Measurements from ENCODE around the gene MSX2.

Gene MSX2

GRCh38 chr5:174718880-174719610, 5.3 kb upstream of the MSX2 start:
- DNase-seq (ENCODE audit: low read depth in 3 of 3, low spot score in 1 of 3) = no peak

DNA sequence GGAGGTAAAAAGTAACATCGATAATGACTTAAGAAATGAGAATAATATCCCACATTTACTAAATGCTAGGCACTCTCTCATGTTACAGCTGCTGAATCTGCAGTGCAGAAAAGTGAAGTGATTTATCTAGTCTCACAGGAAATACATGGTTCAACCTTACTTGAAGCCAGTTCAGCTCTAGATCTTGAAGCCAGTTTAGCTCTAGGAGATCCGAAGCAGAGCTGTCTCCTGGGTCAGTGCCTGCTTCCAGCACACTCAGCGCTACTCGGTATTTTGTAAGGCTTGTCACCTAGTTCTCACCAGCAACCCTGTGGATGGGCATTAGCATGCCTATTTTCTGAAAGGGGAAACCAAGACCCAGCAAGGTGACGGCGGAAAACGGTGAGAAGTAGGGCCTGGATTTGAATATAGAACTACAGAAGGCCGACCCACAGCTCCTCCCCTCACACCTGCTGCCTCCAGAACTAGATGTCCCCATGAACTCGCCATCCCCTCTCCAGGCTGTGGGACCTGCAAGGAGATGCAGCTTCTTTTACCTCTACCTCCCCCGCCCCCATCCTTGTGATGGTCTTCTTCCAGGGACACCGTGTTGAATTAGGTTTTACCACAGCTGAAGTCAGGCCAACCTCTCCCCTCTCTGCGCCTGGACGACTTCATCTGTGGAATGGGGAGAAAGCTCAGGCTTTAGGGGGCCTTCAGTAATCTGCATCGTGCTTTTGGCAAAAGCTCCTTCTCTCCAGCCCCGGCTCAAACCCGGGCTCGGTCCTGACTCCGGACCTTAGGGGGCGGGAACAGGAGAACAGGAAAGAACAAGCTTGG, 4.4 kb upstream of the MSX2 start:
- no peak for DNase-seq (ENCODE audit: low read depth in 3 of 3, low spot score in 1 of 3)

DNA sequence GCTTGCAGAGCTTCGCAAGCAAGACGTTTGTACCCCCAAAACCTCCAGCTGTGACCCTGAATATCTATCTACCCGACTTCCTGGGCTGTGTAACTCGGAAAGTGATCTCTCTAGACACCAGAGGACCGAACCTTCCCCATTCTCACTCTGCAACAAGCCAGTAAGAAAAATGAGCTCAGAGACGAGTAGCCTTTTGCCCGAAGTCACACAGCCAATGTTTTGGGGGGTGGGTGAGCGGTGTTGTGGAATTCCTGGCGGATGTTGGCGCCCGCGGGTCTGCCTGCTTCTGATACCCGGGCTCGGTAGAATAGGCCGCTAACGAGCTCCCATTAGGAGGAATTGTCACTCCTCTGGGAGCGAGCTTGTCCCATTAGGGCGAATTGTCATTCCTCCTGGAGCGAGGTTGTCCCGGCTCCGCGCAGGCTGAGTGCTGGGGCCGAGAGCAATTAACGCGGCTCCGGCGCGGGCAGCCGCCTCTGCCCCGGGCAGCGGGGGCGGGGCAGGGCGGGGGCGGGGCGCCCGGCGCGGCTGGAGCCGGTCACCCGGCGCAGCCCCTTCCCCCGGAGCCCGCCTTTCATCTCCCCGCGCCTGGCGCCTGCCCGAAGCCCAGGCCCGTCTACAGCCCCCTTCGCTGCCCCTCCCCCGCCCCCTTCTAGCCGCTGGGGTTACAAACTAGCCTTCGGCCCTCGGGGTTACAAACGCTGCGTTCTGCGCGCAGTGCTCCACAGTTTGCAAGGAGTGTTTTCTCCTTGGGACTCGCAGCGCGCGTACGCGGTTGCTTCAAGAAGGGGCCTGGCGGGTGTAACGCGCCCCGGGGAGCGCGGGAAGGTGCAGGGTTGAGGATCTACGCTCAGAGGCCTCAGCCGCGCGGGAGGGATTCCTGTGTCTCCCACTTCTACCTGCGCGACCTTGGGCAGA, 3.5 kb upstream of the MSX2 start:
- DNase-seq (ENCODE audit: low read depth in 3 of 3, low spot score in 1 of 3) = no peak

GRCh38 chr5:174721530-174722432, 2.6 kb upstream of the MSX2 start:
- no peak for DNase-seq (ENCODE audit: low read depth in 3 of 3, low spot score in 1 of 3)

GRCh38 chr5:174722500-174722899, 1.9 kb upstream of the MSX2 start:
- no peak for DNase-seq (ENCODE audit: low read depth in 3 of 3, low spot score in 1 of 3)

- DNase-seq (ENCODE audit: low read depth in 3 of 3, low spot score in 1 of 3) = no peak
These were observed 935 bp upstream of the MSX2 start for GRCh38 chr5:174723315-174723978.

DNA sequence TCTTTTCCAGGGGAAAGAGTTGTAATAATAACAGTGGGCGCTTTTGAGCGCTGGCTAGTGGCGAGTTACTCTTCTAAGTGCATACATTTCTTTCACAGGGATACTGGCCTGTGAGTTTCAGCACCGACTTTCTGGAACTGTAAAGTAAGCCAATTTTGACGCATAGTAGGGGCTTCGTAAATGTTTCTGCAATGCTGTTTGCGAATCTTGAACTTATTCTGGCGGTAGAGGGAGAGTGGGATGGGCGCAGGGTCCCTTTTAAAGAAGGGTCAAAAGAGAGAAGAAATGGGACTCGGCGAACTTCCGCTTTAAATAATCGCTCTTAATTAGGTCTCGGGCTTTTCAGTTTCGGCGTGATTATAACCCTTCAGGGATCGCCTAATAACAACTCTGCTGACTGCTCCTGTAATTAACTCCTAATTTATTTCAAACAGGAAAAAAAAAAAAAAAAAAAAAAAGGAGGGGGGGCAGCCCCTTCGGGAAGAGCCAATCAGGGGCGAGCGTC, 351 bp upstream of the MSX2 start:
- DNase-seq (ENCODE audit: low read depth in 3 of 3, low spot score in 1 of 3) = no peak

DNA sequence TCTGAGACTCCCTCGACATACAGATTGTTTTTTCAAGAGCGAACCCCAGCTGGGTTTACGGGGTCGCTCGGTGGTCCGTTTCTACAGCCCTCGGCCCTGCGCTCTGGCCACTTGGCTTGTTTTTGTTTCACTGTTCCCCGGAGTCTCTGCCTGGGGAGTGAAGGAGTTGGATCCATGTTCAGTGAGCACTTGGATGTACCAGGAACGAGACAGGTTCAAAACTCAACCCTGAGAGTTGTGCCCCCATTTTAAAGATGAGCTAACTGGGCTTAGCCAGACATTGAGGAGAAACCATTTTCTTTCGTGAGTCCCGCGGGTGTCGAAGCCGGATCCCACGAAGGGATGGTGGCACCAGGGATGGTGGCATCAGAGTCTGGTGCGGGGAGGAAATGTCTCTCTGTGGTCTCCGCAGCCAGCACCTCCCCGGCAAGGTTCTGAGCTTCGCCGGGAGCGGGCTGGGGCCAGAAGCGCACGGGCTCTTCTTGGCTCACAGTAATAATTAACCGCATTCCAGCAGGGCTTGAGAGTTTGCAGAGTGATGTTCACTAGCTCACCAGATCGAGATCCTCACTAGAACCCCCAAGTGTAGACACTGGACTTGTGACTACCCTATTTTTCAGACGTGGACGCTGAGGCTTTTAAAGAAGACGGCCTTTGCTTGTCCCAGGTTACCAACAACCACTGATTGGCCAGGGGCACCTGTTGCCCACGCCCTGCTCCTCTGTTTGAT, 1.0 kb downstream of the MSX2 start:
- no peak for DNase-seq (ENCODE audit: low read depth in 3 of 3, low spot score in 1 of 3)

DNA sequence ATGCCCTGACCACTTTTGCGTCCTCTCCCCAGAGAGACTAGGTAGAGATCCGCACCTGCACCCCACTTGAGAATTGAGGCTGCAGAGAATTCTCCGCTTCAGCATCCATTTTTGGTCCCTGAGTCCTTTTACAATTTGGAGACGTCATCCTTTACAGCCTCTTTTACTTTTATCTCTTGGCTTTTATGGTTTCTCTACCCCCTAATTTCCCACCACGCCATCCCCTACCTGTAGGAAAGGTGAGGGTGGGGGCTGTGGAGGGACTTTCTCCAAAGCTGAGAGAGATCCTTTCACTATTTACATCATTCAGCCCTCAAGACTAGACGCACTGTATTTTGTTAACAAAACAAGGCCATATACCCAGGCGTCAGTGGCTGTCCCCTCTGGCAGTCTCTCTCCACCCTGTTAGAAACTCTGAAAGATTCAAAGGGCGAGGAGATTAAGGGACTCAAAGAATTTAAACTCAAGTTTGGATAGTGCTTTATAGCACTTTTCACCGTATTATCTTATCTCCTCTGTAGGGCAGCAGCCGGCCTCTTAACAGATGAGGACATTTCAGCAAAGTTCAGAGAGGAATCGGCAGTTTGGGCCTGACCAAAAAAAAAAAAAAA, 1.7 kb downstream of the MSX2 start:
- DNase-seq (ENCODE audit: low read depth in 3 of 3, low spot score in 1 of 3) = no peak

DNA sequence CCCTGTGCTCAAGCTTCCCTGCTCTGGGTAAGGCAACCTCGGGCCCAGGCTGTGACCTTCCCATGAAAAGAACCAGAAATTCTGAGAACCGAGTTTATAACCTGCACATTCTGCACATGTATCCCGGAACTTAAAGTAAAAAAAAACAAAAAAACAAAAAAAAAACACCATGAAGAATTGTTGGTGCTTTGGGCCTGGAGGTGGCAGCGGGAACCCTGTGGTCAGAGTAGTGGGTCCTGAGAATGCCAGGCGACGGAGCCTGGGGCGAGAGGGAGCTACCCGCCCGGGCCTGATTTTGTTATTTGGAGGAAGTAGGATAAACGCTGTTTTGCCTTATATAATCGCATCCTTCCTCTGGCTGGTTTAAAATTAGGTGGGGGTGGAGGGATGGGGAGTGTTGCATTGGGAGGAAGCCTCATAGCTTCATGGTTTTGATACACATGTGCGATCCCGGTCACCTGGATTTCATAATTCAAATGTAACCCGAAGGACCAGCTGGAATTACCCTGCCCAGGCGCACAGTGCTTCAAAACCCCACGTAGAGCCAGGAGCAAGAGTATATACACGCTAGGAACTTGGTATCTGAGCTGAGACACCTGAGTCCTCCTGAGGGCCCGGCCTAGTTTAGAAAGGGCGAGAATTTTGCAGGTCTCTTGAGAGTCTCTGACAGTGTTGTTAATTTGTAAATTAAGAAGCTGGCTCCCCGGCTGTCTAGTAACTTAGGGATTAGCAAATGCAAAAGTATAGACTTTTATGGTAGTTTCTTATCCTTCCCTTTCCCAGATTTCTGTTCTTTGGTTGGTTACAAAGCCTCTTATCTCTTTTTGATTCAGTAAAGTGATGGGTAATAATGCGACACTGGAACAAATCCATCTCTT, 2.8 kb downstream of the MSX2 start:
- no peak for DNase-seq (ENCODE audit: low read depth in 3 of 3, low spot score in 1 of 3)

DNA sequence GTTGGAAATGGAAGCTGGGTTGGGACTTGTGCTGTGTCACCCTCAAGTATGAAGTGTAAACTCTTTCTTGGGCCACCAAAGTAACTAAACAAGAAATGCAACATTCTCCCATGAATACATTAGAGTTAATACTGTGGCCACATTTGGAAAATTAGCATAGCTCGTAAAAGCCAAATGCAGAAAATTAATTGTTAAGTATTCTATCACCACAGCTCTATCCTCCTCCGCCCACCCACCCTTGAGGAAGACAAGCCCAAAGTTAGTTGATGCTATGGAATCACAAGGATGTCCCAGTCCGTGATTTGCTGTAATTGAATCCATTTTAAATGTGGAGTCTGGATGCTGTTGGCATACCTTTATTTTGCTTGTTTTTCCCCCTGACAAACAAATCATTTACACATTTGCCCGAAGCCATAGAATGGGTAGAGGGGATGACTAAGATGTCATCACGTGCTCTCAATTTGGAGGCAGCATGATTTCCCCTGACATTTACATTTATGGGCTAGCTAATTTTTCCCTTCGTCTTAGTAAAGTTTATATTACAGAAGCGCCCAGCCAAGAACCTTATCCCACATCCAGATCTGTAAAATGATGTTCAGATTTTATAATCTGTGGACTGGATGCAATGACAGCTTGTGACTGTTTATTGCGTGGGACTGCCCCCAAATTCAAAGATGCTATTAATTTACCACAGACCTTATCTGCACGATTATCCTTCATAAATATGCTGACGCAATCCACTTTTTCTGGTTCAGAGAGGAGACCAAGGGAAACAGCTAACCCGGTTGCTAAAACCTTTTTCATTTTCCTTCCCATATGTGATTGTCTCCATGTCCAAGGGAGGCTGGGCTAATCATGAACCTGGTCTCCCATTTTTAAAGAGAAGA, 3.7 kb downstream of the MSX2 start:
- no peak for DNase-seq (ENCODE audit: low read depth in 3 of 3, low spot score in 1 of 3)

DNA sequence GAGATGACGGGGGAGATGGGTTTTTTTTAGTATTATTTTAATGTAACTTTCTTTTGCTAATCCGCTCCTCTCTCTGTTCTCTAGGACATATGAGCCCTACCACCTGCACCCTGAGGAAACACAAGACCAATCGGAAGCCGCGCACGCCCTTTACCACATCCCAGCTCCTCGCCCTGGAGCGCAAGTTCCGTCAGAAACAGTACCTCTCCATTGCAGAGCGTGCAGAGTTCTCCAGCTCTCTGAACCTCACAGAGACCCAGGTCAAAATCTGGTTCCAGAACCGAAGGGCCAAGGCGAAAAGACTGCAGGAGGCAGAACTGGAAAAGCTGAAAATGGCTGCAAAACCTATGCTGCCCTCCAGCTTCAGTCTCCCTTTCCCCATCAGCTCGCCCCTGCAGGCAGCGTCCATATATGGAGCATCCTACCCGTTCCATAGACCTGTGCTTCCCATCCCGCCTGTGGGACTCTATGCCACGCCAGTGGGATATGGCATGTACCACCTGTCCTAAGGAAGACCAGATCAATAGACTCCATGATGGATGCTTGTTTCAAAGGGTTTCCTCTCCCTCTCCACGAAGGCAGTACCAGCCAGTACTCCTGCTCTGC, 4.8 kb downstream of the MSX2 start:
- DNase-seq (ENCODE audit: low read depth in 3 of 3, low spot score in 1 of 3) = no peak

DNA sequence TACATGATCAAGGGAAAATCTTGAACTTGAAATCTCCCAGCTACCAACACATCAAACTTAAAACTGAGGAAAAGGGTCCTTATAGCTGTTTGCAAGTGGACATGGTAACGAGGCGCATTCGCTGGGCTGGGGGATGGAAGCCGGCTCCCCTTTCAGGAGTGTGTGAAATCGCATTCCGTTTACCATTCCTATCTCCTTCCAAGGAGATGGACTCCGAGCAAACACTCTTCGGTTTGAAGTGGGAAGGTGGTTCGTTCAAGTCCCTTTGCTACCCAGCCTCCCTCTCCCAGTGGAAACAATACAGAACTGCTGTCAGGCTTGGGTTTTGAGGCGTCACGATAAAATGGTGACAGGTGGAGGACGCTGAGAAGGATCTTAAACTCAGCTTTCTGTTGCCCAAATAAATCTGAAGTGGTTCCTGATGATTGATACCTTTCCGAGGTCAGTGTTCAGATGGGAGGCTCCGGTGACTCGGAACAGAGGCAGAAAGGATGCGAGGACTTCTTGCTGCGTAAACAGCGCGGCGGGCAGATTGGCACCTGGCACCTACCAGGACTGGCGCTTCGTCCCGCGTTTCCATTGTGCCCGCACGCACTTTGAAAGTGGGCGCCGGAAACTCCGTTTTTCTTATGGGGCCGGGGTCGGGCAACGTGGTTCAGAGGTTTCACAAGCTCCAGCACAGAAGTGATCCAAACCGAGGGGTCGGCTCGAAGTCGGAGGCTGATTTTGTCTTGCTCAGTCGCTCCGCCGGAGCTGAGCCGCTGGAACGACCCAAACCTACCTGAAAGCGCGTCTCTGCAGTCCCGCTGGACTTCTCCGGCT, 7.0 kb downstream of the MSX2 start:
- DNase-seq (ENCODE audit: low read depth in 3 of 3, low spot score in 1 of 3) = no peak

GRCh38 chr5:174732036-174733020, 7.9 kb downstream of the MSX2 start:
- DNase-seq (ENCODE audit: low read depth in 3 of 3, low spot score in 1 of 3) = no peak

All from stimulated activated CD4-positive, alpha-beta T cell treated with anti-CD3 and anti-CD28 coated beads, TNF-alpha, amount 100 ng/mL, for 1 hour (primary cell).